GM19328 (cell line): Measurements from ENCODE around the gene APOL3.
"Not testable (repeated sequence)": the region's sequence is repeated elsewhere in the genome, so short reads cannot be mapped to it uniquely, and the experiment has no call there.

Source experiments
- ATAC-seq: cut with Tn5 transposase; IDR thresholded peaks from one replicate; pipeline ENCODE4 v1.9.1; 2021; ENCODE audit warnings: mild to moderate bottlenecking, moderate library complexity; ENCODE audit not compliant: unreplicated experiment

The APOL3 gene

GRCh38 chr22:36136988-36137387 is 23.6 kb downstream of the APOL3 start:
- no peak for ATAC-seq

GRCh38 chr22:36136475-36136874 is 24.1 kb downstream of the APOL3 start:
- ATAC-seq, result no peak

- ATAC-seq, result no peak
These were observed 25.1 kb downstream of the APOL3 start for GRCh38 chr22:36135306-36135980.

GRCh38 chr22:36134182-36134581 is 26.4 kb downstream of the APOL3 start:
- ATAC-seq, result no peak

GRCh38 chr22:36131907-36132306 is 28.6 kb downstream of the APOL3 start:
- no peak for ATAC-seq

- no peak for ATAC-seq
These were observed 30.8 kb downstream of the APOL3 start for GRCh38 chr22:36129486-36130388.

GRCh38 chr22:36129071-36129470 is 31.5 kb downstream of the APOL3 start:
- no peak for ATAC-seq

- ATAC-seq, result no peak
These were observed 34.5 kb downstream of the APOL3 start for GRCh38 chr22:36125994-36126531.

GRCh38 chr22:36125434-36125833 is 35.1 kb downstream of the APOL3 start:
- no peak for ATAC-seq

GRCh38 chr22:36124666-36125065 is 35.9 kb downstream of the APOL3 start:
- no peak for ATAC-seq

GRCh38 chr22:36123673-36124630 is 36.6 kb downstream of the APOL3 start:
- peak; percentile 70 for ATAC-seq

GRCh38 chr22:36120621-36121351 is 39.8 kb downstream of the APOL3 start:
- not testable (repeated sequence) for ATAC-seq

GRCh38 chr22:36117053-36117554 is 43.5 kb downstream of the APOL3 start:
- ATAC-seq, result no peak

- ATAC-seq, result no peak
These were observed 44.4 kb downstream of the APOL3 start for GRCh38 chr22:36116127-36116526.

GRCh38 chr22:36113121-36113520 is 47.4 kb downstream of the APOL3 start:
- ATAC-seq, result no peak

GRCh38 chr22:36111316-36111715 is 49.2 kb downstream of the APOL3 start:
- ATAC-seq, result no peak

- ATAC-seq, result no peak
These were observed 50.2 kb downstream of the APOL3 start for GRCh38 chr22:36110306-36110881.

- ATAC-seq, result no peak
These were observed 53.1 kb downstream of the APOL3 start for GRCh38 chr22:36107436-36107835.

GRCh38 chr22:36106910-36107309 is 53.6 kb downstream of the APOL3 start:
- no peak for ATAC-seq

GRCh38 chr22:36104988-36105387 is 55.6 kb downstream of the APOL3 start:
- ATAC-seq, result no peak
